Mesenchymal stem cell (in vitro differentiated cells and primary cell): ENCODE data around the gene HDAC7.

Source experiments
- DNase-seq: peaks from one replicate; pipeline ENCODE4 v3.0.0-alpha.2; 2013
- H2AFZ ChIP-seq: one replicate; pipeline ENCODE4 v1.6.1; 2013; ENCODE audit warnings: low read depth, mild to moderate bottlenecking, control low read depth, inconsistent platforms, low read length, moderate library complexity
- H2AK5ac ChIP-seq: 2 replicates; pipeline ENCODE4 v1.6.1; 2013; ENCODE audit warnings: low read length, moderate library complexity, mild to moderate bottlenecking, inconsistent platforms; ENCODE audit not compliant: severe bottlenecking
- H2BK120ac ChIP-seq: one replicate; pipeline ENCODE4 v1.6.1; 2013; ENCODE audit warnings: low read depth, mild to moderate bottlenecking, inconsistent platforms, low read length, moderate library complexity
- H2BK12ac ChIP-seq, 2 experiments: one replicate each; pipeline ENCODE4 v1.6.1; 2013; ENCODE audit warnings: inconsistent platforms in 2 of 2, low read length in 2 of 2, mild to moderate bottlenecking in 2 of 2, moderate library complexity in 2 of 2, control low read depth in 1 of 2
- H2BK15ac ChIP-seq: one replicate; pipeline ENCODE4 v1.6.1; 2013; ENCODE audit warnings: mild to moderate bottlenecking, low read depth, inconsistent platforms; ENCODE audit not compliant: poor library complexity, severe bottlenecking
- H2BK5ac ChIP-seq: 2 replicates; pipeline ENCODE4 v1.6.1; 2013; ENCODE audit warnings: low read depth, mild to moderate bottlenecking, low read length, control low read depth, inconsistent platforms; ENCODE audit not compliant: poor library complexity, severe bottlenecking
- H3K14ac ChIP-seq, 2 experiments: one replicate each; pipeline ENCODE4 v1.6.1; 2013; ENCODE audit warnings: inconsistent platforms in 2 of 2, low read length in 2 of 2, control low read depth in 1 of 2, mild to moderate bottlenecking in 1 of 2, moderate library complexity in 1 of 2
- H3K18ac ChIP-seq, 2 experiments: one replicate each; pipeline ENCODE4 v1.6.1; 2013; ENCODE audit warnings: inconsistent platforms in 2 of 2, low read length in 2 of 2, control low read depth in 1 of 2, low read depth in 1 of 2, mild to moderate bottlenecking in 1 of 2
- H3K23ac ChIP-seq, 2 experiments: one replicate each; pipeline ENCODE4 v1.6.1; 2013; ENCODE audit warnings: inconsistent platforms in 2 of 2, low read length in 2 of 2, mild to moderate bottlenecking in 2 of 2, moderate library complexity in 2 of 2, control low read depth in 1 of 2
- H3K27ac ChIP-seq: 2 replicates; pipeline ENCODE4 v1.5.1; 2013; ENCODE audit warnings: mild to moderate bottlenecking, moderate library complexity, low read length, control low read depth, inconsistent platforms; ENCODE audit not compliant: poor library complexity, severe bottlenecking
- H3K27me3 ChIP-seq, 2 experiments: 2 replicates each; pipeline versions ENCODE4 v1.6.1 to v1.7.0; 2013; ENCODE audit warnings: low read length in 2 of 2, mild to moderate bottlenecking in 2 of 2, moderate library complexity in 2 of 2, control low read depth in 1 of 2, inconsistent platforms in 1 of 2; ENCODE audit not compliant: control insufficient read depth in 1 of 2, insufficient read depth in 1 of 2
- H3K36me3 ChIP-seq, 2 experiments: 2 replicates each; pipeline versions ENCODE4 v1.6.1 to v1.7.0; 2013; ENCODE audit warnings: low read length in 2 of 2, control low read depth in 1 of 2, inconsistent platforms in 1 of 2, low read depth in 1 of 2, mild to moderate bottlenecking in 1 of 2; ENCODE audit not compliant: insufficient read depth in 2 of 2, control insufficient read depth in 1 of 2
- H3K4ac ChIP-seq, 2 experiments: one replicate each; pipeline ENCODE4 v1.6.1; 2013; ENCODE audit warnings: inconsistent platforms in 2 of 2, low read length in 2 of 2, mild to moderate bottlenecking in 2 of 2, moderate library complexity in 2 of 2, control low read depth in 1 of 2, low read depth in 1 of 2
- H3K4me1 ChIP-seq: 2 replicates; pipeline ENCODE4 v1.6.1; 2013; ENCODE audit warnings: low read depth, low read length, control low read depth; ENCODE audit not compliant: control insufficient read depth, insufficient read depth
- H3K4me2 ChIP-seq: 2 replicates; pipeline ENCODE4 v1.6.1; 2013; ENCODE audit warnings: low read length, mild to moderate bottlenecking, inconsistent platforms; ENCODE audit not compliant: poor library complexity, severe bottlenecking
- H3K4me3 ChIP-seq, 2 experiments: 2 replicates each; pipeline versions ENCODE4 v1.5.1 to v1.7.0; 2013; ENCODE audit warnings: low read length in 2 of 2, mild to moderate bottlenecking in 2 of 2, control low read depth in 1 of 2, low read depth in 1 of 2; ENCODE audit not compliant: insufficient read depth in 1 of 2
- H3K79me1 ChIP-seq: replicated peaks from 2 replicates; pipeline ENCODE4 v1.6.1; 2013; ENCODE audit warnings: mild to moderate bottlenecking, control low read depth, low read length, inconsistent platforms; ENCODE audit not compliant: poor library complexity, severe bottlenecking
- H3K9ac ChIP-seq: 2 replicates; pipeline ENCODE4 v1.7.0; 2013; ENCODE audit warnings: mild to moderate bottlenecking, low read length, moderate library complexity
- H3K9me3 ChIP-seq: 2 replicates; pipeline ENCODE4 v1.7.0; 2013; ENCODE audit warnings: mild to moderate bottlenecking, low read length; ENCODE audit not compliant: control insufficient read depth
- H4K8ac ChIP-seq: one replicate; pipeline ENCODE4 v1.6.1; 2013; ENCODE audit warnings: inconsistent platforms, mild to moderate bottlenecking, low read length, moderate library complexity
- H4K91ac ChIP-seq: one replicate; pipeline ENCODE4 v1.6.1; 2013; ENCODE audit warnings: mild to moderate bottlenecking, low read length, inconsistent platforms
- WGBS: methylation state at CpG from one replicate; pipeline ENCODE4 v1.1.7; 2013; ENCODE audit warnings: mixed read lengths; 5-methylcytosine and 5-hydroxymethylcytosine counted together

The HDAC7 gene

DNA sequence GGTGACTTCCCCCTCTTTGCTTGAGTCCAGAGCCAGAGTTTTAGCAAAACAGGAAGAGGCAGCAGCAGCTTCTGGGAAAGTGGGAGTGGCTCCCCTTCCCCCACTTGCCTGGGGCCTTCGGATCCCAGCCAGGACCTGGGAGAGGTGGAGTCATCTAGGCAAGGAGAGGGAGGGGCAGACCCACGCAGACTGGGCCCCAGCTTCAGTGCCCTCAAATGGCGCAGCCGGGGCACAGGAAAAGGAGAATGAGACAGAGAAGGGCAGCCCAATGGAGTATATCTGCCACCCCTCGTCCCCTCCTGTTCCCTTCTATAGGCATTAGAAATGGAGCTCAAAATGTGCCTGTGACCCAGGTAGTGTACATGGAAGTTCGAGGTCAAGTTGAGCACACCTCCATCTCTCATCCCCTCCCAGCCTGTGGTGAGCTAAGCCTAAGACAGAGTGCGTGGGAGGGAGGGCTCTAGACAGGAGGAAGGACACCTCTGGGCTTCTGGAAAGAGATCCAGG is 9.3 kb upstream of the HDAC7 start:
- Histone ChIP-seq H2AK5ac (no peak overlapping the region), H3K4ac (peak overlapping the region in 1 of 2 experiments; percentile 19), H2AFZ (no peak overlapping the region), H2BK15ac (peak overlapping the region; percentile 18), H3K9me3 (no peaks in the 10 kb centered on the region), H2BK120ac (peak overlapping the region; percentile 42), H3K4me1 (peaks cover 27% of the 10 kb centered on the region), H3K9ac (peak overlapping the region; percentile 75), H3K27me3 (no peaks in the 10 kb centered on the region), H3K36me3 (no peaks in the 10 kb centered on the region), H3K79me1 (no peaks in the 10 kb centered on the region), H2BK12ac (peak overlapping the region in 1 of 2 experiments; percentile 42), H3K27ac (no peak overlapping the region), H3K4me3 (peak overlapping the region in 1 of 2 experiments; percentile 54), H4K91ac (peak overlapping the region; percentile 67), H4K8ac (peak overlapping the region; percentile 79), H3K4me2 (no peak overlapping the region), H3K14ac (peak overlapping the region in 1 of 2 experiments; percentile 5), H3K18ac (peak overlapping the region; percentile 0 to 85), H2BK5ac (no peak overlapping the region), H3K23ac (no peak overlapping the region)
- peak; percentile 53 for DNase-seq
- 34% methylated on average over 5 of the region's 7 CpGs for WGBS

DNA sequence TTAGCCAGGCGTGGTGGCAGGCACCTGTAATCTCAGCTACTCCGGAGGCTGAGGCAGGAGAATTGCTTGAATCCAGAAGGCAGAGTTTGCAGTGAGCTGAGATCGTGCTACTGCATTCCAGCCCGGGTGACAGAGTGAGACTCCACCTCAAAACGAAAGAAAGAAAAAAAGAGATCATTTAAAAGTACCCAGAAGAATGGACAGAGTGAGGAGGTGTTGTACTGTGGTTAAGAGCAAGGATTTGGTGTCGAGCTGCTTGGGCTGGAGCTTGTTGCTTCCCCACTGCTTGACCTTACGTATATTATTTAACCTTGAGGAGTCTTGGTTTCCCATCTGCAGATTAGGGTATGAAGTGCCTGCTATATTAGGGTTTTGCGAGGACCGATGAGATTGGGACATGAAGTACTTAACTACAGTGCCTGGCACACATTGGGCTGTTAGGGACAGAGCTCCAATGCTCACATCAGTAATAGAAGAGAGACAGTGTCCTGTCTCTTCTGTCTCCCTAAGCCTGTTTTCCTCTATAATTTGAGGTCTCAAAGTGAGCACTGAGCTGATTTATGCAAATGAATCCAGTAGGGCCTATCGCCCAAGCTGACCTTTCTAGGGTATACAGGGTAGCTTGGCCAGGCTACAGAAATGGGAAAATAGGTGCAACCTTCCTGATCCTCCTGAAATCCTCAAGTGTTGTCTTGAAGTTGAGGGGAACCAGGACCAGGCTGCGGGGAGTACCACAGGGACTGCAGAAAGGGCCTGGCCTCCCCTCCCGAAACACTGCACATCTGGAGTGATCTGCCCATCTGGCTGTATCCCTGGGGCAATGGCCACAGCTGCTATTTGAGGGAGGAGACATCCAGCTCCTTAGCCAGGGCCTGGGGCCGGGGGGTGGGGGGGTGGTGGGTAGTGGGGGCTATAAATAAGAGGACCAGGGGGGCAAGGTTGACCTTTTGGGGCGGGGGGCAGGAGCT is 8.6 kb upstream of the HDAC7 start:
- Histone ChIP-seq H3K4ac (peak overlapping the region in 1 of 2 experiments; percentile 78), H4K8ac (peak overlapping the region; percentile 20), H3K79me1 (no peaks in the 10 kb centered on the region), H3K4me3 (peak overlapping the region in 1 of 2 experiments; percentile 9), H3K9me3 (no peaks in the 10 kb centered on the region), H3K23ac (no peak overlapping the region), H2AFZ (no peak overlapping the region), H3K27ac (no peak overlapping the region), H3K4me1 (peaks cover 27% of the 10 kb centered on the region), H2BK12ac (peak overlapping the region in 1 of 2 experiments; percentile 64), H3K36me3 (no peaks in the 10 kb centered on the region), H3K9ac (peak overlapping the region; percentile 39), H2BK120ac (peak overlapping the region; percentile 42), H3K4me2 (no peak overlapping the region), H2BK15ac (peak overlapping the region; percentile 18), H2BK5ac (no peak overlapping the region), H3K27me3 (no peaks in the 10 kb centered on the region), H2AK5ac (peak overlapping the region; percentile 23), H3K14ac (peak overlapping the region in 1 of 2 experiments; percentile 38), H3K18ac (peak overlapping the region; percentile 12 to 92), H4K91ac (peak overlapping the region; percentile 20)
- no peak for DNase-seq
- WGBS, result 79% methylated on average over 13 of the region's 14 CpGs

DNA sequence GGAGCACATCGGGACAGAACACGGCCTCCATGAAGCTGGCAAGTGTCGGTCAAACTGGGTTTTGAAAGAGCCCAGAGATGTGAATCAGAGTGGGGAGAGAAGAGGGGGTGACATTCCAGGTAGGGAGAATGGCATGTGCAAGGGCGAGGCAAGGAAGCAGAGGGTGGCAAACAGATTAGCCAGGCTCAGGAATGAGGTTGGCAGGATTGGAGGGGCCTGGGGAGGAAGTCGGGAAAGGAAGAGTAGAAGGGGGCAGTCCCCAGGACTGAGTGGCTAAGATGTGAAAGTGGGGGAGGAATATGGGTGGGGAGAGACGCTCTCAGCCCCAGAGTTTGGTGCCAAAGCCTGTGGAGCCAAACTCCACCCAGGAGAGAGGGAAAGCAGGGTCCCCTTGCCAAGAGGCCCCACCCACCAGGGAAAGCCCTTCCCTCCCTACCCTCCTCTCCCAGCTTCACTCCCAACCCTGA is 5.5 kb upstream of the HDAC7 start:
- no peak overlapping the region for H2BK12ac ChIP-seq
- peak overlapping the region; percentile 26 for H2BK15ac ChIP-seq
- no peak overlapping the region for H2BK120ac ChIP-seq
- no peak overlapping the region for H3K27ac ChIP-seq
- no peak overlapping the region for H3K18ac ChIP-seq
- H3K36me3 ChIP-seq, result no peaks in the 10 kb centered on the region
- H3K79me1 ChIP-seq, result no peaks in the 10 kb centered on the region
- H3K9ac ChIP-seq, result peak overlapping the region; percentile 28
- WGBS, result 88% methylated on average over 5 of the region's 6 CpGs
- no peak overlapping the region for H3K4ac ChIP-seq
- no peak overlapping the region for H2AFZ ChIP-seq
- H3K23ac ChIP-seq, result no peak overlapping the region
- no peak overlapping the region for H4K91ac ChIP-seq
- H3K4me3 ChIP-seq, result no peak overlapping the region
- H3K4me2 ChIP-seq, result no peak overlapping the region
- H3K4me1 ChIP-seq, result peaks cover 34% of the 10 kb centered on the region
- H3K14ac ChIP-seq, result no peak overlapping the region
- no peak for DNase-seq
- H4K8ac ChIP-seq, result no peak overlapping the region
- no peak overlapping the region for H2BK5ac ChIP-seq
- peak overlapping the region; percentile 51 for H2AK5ac ChIP-seq
- no peaks in the 10 kb centered on the region for H3K27me3 ChIP-seq
- no peaks in the 10 kb centered on the region for H3K9me3 ChIP-seq

DNA sequence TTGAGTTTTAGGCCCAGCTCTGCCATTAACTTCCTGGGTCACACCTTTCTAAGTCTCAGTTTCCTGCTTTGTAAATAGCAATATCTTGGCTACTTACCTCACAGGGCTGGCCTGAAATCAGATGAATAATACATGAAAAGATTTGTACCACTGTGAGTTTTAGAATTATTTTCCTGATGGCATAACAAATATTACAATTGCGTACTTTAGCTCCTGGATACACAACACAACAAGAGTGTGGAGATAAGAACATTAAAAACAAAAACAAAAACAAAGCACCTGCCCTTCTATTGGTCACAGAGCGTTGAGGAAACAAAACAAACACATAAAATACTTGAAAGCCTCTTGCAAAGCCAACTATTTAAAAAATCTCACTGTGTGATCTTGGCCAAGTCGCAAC is 4.9 kb upstream of the HDAC7 start:
- no peak overlapping the region for H2AFZ ChIP-seq
- H3K79me1 ChIP-seq, result no peaks in the 10 kb centered on the region
- no peaks in the 10 kb centered on the region for H3K9me3 ChIP-seq
- peak overlapping the region; percentile 28 for H3K9ac ChIP-seq
- no peak overlapping the region for H2BK15ac ChIP-seq
- no peak overlapping the region for H3K4ac ChIP-seq
- peak overlapping the region in 1 of 2 experiments; percentile 1 for H2BK12ac ChIP-seq
- no peak overlapping the region for H4K91ac ChIP-seq
- WGBS, result 92% methylated on average over 3 of the region's 3 CpGs
- H3K27me3 ChIP-seq, result no peaks in the 10 kb centered on the region
- H4K8ac ChIP-seq, result no peak overlapping the region
- no peak overlapping the region for H3K18ac ChIP-seq
- H2BK5ac ChIP-seq, result no peak overlapping the region
- H3K4me2 ChIP-seq, result no peak overlapping the region
- H3K14ac ChIP-seq, result no peak overlapping the region
- no peak overlapping the region for H2AK5ac ChIP-seq
- peaks cover 33% of the 10 kb centered on the region for H3K4me1 ChIP-seq
- H3K27ac ChIP-seq, result no peak overlapping the region
- H3K23ac ChIP-seq, result no peak overlapping the region
- no peak for DNase-seq
- no peaks in the 10 kb centered on the region for H3K36me3 ChIP-seq
- H3K4me3 ChIP-seq, result no peak overlapping the region
- H2BK120ac ChIP-seq, result peak overlapping the region; percentile 50
